Stomach (tissue), 9 donors: ENCODE results near the gene CIP2A. TPM values are rescaled to one million over a fixed set of nuclear protein-coding genes. Genes with fewer than 3 reads are reported as not detected.

ENCODE experiments used
- DNase-seq, 2 donors: peaks; one replicate each; pipeline versions ENCODE4 v3.0.0 to v3.0.0-alpha.2; 2013 to 2019
- H3K27ac ChIP-seq, 5 donors: fragments of 200-600 bp in 4 of 5; sonication (generic) in 4 of 5; one replicate each; pipeline ENCODE4 v1.5.1; 2013 to 2019; ENCODE audit warnings: mild to moderate bottlenecking in 1 of 5, moderate library complexity in 1 of 5
- H3K27me3 ChIP-seq, 3 donors: fragments of 200-600 bp; sonication (generic); one replicate each; pipeline ENCODE4 v1.5.1; 2017 to 2019; ENCODE audit warnings: mixed run types in 1 of 3
- H3K36me3 ChIP-seq, 4 donors: fragments of 200-600 bp; sonication (generic); 1 replicate in 3 of 4; 2 replicates in 1 of 4; pipeline ENCODE4 v1.5.1; 2016 to 2019
- H3K4me1 ChIP-seq, 4 donors: fragments of 200-600 bp; sonication (generic); one replicate each; pipeline ENCODE4 v1.5.1; 2016 to 2019
- H3K4me3 ChIP-seq, 4 donors: fragments of 200-600 bp; sonication (generic) in 3 of 4; one replicate each; pipeline ENCODE4 v1.5.1; 2016 to 2019; ENCODE audit warnings: mild to moderate bottlenecking in 1 of 4
- H3K9me3 ChIP-seq, 4 donors: fragments of 200-600 bp; sonication (generic); one replicate each; pipeline ENCODE4 v1.5.1; 2016 to 2019
- EP300 ChIP-seq: sonication (generic); formaldehyde crosslinking; IDR thresholded peaks from one replicate; pipeline ENCODE4 v1.6.1; 2017; ENCODE audit warnings: antibody characterized with exemption
- POLR2A ChIP-seq, 4 donors: fragments of 450-650 bp; IDR thresholded peaks; one replicate each; pipeline ENCODE4 v1.6.1; 2016; ENCODE audit warnings: antibody characterized with exemption in 4 of 4, control low read depth in 2 of 4, mild to moderate bottlenecking in 1 of 4, moderate library complexity in 1 of 4
- POLR2AphosphoS5 ChIP-seq, 3 donors: sonication (generic); formaldehyde crosslinking; IDR thresholded peaks; one replicate each; pipeline ENCODE4 v1.6.1; 2016; ENCODE audit warnings: antibody characterized with exemption in 3 of 3
- WGBS, 5 donors: extraction: QIAGEN DNeasy Blood & Tissue Kit in 3 of 5; methylation state at CpG; one replicate each; pipeline versions ENCODE4 v1.1.5 to v1.1.7; 2013 to 2018; 5-methylcytosine and 5-hydroxymethylcytosine counted together
- intact Hi-C: fragments of 100-400 bp; cut with DNase I; formaldehyde crosslinking; loops from one replicate; pipeline ENCODE4 v1.15.1; 2023; ENCODE audit warnings: low total_unique reads
- polyA plus RNA-seq, 3 donors: library from polyadenylated mRNA; stranded (reverse); fragments of 200-250 nt; gene quantifications; one replicate each; pipeline ENCODE4 v1.2.3, GENCODE V29; 2013
- total RNA-seq, 5 donors: library from RNA; depleted of rRNA; stranded (reverse); fragments of >200 nt; gene quantifications; one replicate each; pipeline versions ENCODE4 v1.1.0 to v1.2.3, GENCODE V29; 2014 to 2016
- TF ChIP-seq, protein P1 (sequence below), 7 experiments: fragments of 450-650 bp in 4 of 7; fragments of 200-600 bp in 3 of 7; sonication (generic) in 3 of 7; IDR thresholded peaks; one replicate each; pipeline ENCODE4 v1.5.1; 2016 to 2019; ENCODE audit warnings: antibody characterized with exemption in 7 of 7, control low read depth in 2 of 7, mild to moderate bottlenecking in 1 of 7
- donor health status: healthy with polysubstance abuse.
- donor health status: Bipolar disorder and iron deficiency.
- donor health status: healthy.

Gene CIP2A
- total and polyA plus RNA-seq, 8 donors: 0.58 to 26.4 (median 1.8) TPM; not detected in 1

DNA sequence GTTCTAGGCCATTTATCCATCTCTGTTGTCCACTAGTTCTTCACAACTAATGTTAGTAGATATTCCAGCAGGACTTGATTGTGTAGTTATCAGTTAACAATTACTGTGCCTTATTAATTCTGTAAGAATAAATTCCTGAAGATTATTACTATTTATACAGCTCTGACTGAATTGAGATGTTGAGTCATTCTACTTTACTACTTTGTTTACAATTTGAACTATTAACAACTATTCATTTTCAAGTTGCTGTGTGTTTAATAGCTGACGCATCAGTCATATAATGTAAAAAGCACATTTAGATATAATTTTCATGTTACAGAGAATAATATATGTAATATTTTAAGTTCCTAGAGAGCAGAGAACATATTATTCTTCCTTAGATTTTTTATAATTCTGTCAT, 21.4 kb upstream of the CIP2A start:
- intact Hi-C loops: no loop called here
- DNase-seq: no peak
- WGBS, 5 donors: 91 to 99% (median 95%) methylated on average over 1 of the region's 1 CpG
- Histone ChIP-seq H3K4me3 (no peak overlapping the region), H3K27ac (no peak overlapping the region), H3K4me1 (no peaks in the 10 kb centered on the region), H3K9me3 (no peaks in the 10 kb centered on the region), H3K36me3 (peaks cover 5 to 34% (median 12%) of the 10 kb centered on the region in 4 donors), H3K27me3 (no peaks in the 10 kb centered on the region)
- TF ChIP-seq POLR2A (IDR thresholded peaks at IDR 0.05) (no peak), EP300 (no peak), POLR2AphosphoS5 (IDR thresholded peaks at IDR 0.05) (no peak)
- TF ChIP-seq, protein P1, sequence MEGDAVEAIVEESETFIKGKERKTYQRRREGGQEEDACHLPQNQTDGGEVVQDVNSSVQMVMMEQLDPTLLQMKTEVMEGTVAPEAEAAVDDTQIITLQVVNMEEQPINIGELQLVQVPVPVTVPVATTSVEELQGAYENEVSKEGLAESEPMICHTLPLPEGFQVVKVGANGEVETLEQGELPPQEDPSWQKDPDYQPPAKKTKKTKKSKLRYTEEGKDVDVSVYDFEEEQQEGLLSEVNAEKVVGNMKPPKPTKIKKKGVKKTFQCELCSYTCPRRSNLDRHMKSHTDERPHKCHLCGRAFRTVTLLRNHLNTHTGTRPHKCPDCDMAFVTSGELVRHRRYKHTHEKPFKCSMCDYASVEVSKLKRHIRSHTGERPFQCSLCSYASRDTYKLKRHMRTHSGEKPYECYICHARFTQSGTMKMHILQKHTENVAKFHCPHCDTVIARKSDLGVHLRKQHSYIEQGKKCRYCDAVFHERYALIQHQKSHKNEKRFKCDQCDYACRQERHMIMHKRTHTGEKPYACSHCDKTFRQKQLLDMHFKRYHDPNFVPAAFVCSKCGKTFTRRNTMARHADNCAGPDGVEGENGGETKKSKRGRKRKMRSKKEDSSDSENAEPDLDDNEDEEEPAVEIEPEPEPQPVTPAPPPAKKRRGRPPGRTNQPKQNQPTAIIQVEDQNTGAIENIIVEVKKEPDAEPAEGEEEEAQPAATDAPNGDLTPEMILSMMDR (IDR thresholded peaks at IDR 0.05): no peak

GRCh38 chr3:108608750-108609149, 19.5 kb upstream of the CIP2A start:
- Histone ChIP-seq H3K27me3 (no peaks in the 10 kb centered on the region), H3K4me1 (no peaks in the 10 kb centered on the region), H3K27ac (no peak overlapping the region), H3K4me3 (no peak overlapping the region), H3K36me3 (peaks cover 5 to 27% (median 12%) of the 10 kb centered on the region in 4 donors), H3K9me3 (no peaks in the 10 kb centered on the region)
- intact Hi-C loops: no loop called here
- WGBS, 5 donors: 83 to 94% (median 92%) methylated on average over 4 of the region's 4 CpGs
- DNase-seq: no peak
- TF ChIP-seq POLR2A (IDR thresholded peaks at IDR 0.05) (no peak), POLR2AphosphoS5 (IDR thresholded peaks at IDR 0.05) (no peak), EP300 (no peak)
- TF ChIP-seq, protein P1 (IDR thresholded peaks at IDR 0.05): no peak

DNA sequence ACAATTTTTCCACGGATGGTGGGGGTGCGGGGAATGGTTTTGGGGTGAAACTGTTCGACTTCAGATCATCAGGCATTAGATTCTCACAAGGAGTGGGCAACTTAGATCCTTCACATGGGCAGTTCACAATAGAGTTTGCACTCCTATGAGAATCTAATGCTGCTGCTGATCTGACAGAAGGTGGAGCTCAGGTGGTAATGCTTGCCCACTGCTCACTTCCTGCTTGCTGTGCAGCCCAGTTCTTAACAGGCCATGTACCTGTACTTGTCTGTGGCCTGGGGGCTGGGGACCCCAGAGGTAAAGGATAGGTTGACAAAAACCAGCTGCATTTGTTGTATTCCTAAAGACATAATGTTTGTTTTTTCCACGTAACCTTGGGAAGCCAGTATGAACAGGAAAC, 16.3 kb upstream of the CIP2A start:
- intact Hi-C loops: no loop called here
- Histone ChIP-seq H3K4me3 (no peak overlapping the region), H3K27ac (no peak overlapping the region), H3K27me3 (no peaks in the 10 kb centered on the region), H3K36me3 (peaks cover 0 to 12% (median 6%) of the 10 kb centered on the region in 4 donors), H3K9me3 (no peaks in the 10 kb centered on the region), H3K4me1 (peaks cover 0 to 5% (median 2%) of the 10 kb centered on the region in 4 donors)
- 70 to 89% (median 84%) methylated on average over 4 of the region's 4 CpGs for WGBS, 5 donors
- peak in 1 of 2 donors; percentile 12 for DNase-seq
- TF ChIP-seq POLR2AphosphoS5 (IDR thresholded peaks at IDR 0.05) (no peak), POLR2A (IDR thresholded peaks at IDR 0.05) (no peak), EP300 (no peak)
- TF ChIP-seq, protein P1 (IDR thresholded peaks at IDR 0.05): no peak

DNA sequence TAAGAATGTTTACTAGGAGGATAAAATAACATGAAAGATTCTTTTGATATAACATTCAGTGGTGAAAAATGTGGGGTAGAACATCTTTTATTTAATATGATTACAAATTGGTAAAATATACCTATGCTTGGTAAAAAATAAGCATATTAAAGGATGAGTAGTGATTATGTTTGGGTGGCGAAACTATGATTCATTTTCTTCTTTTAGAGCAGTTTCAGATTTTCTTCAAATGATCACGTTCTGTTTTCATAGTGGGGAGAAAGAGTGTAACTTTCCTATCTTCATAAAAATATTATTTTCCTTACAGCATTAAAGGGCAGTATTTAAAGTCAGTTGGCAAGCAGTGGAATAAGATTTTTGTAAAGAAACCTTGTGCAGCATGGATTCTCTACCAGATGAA, 15.8 kb upstream of the CIP2A start:
- TF ChIP-seq POLR2A (IDR thresholded peaks at IDR 0.05) (no peak), EP300 (no peak), POLR2AphosphoS5 (IDR thresholded peaks at IDR 0.05) (no peak)
- TF ChIP-seq, protein P1 (IDR thresholded peaks at IDR 0.05): no peak
- no peak for DNase-seq
- H3K36me3 ChIP-seq: peaks cover 0 to 12% (median 6%) of the 10 kb centered on the region in 4 donors
- intact Hi-C loops: no loop called here
- H3K27ac ChIP-seq: no peak overlapping the region
- no peaks in the 10 kb centered on the region for H3K27me3 ChIP-seq
- H3K4me1 ChIP-seq: peaks cover 0 to 5% (median 2%) of the 10 kb centered on the region in 4 donors
- H3K4me3 ChIP-seq: no peak overlapping the region
- no peaks in the 10 kb centered on the region for H3K9me3 ChIP-seq
- WGBS, 5 donors: 87 to 94% (median 93%) methylated on average over 2 of the region's 2 CpGs
